ENCODE results near the gene SPOPL.

Gene SPOPL

GRCh38 chr2:138554123-138554522, 52.6 kb downstream of the SPOPL start:
- TF ChIP-seq EGR1 (IDR thresholded peaks at IDR 0.05) (no peak), CEBPB (IDR thresholded peaks at IDR 0.05) (no peak), TCF12 (IDR thresholded peaks at IDR 0.05; ENCODE audit: low read depth) (no peak), REST (IDR thresholded peaks at IDR 0.05; ENCODE audit: low read depth) (no peak), EP300 (IDR thresholded peaks at IDR 0.05; ENCODE audit: borderline replicate concordance) (no peak), TEAD4 (IDR thresholded peaks at IDR 0.05) (no peak), RAD21 (IDR thresholded peaks at IDR 0.05; ENCODE audit: low read depth) (no peak), NFIC (IDR thresholded peaks at IDR 0.05) (no peak), FOXM1 (IDR thresholded peaks at IDR 0.05; ENCODE audit: borderline replicate concordance, low read depth) (no peak), USF1 (IDR thresholded peaks at IDR 0.05) (no peak), TAF1 (IDR thresholded peaks at IDR 0.05; ENCODE audit: low read depth) (no peak), CREB1 (IDR thresholded peaks at IDR 0.05; ENCODE audit: low read depth) (no peak), YY1 (IDR thresholded peaks at IDR 0.05; ENCODE audit: low read depth) (no peak), MAX (IDR thresholded peaks at IDR 0.05) (no peak), ZBTB7A (IDR thresholded peaks at IDR 0.05; ENCODE audit: low read depth) (no peak)

- TF ChIP-seq TEAD4 (IDR thresholded peaks at IDR 0.05), result no peak
- no peak for TF ChIP-seq EP300 (IDR thresholded peaks at IDR 0.05; ENCODE audit: borderline replicate concordance)
- no peak for TF ChIP-seq FOXM1 (IDR thresholded peaks at IDR 0.05; ENCODE audit: borderline replicate concordance, low read depth)
- no peak for TF ChIP-seq ZBTB7A (IDR thresholded peaks at IDR 0.05; ENCODE audit: low read depth)
- no peak for TF ChIP-seq CREB1 (IDR thresholded peaks at IDR 0.05; ENCODE audit: low read depth)
- no peak for TF ChIP-seq NFIC (IDR thresholded peaks at IDR 0.05)
- no peak for TF ChIP-seq USF1 (IDR thresholded peaks at IDR 0.05)
- TF ChIP-seq TAF1 (IDR thresholded peaks at IDR 0.05; ENCODE audit: low read depth), result no peak
- no peak for TF ChIP-seq REST (IDR thresholded peaks at IDR 0.05; ENCODE audit: low read depth)
- no peak for TF ChIP-seq MAX (IDR thresholded peaks at IDR 0.05)
Measured at GRCh38 chr2:138559641-138560040, 58.1 kb downstream of the SPOPL start.

GRCh38 chr2:138564586-138565229, 63.1 kb downstream of the SPOPL start:
- no peak for TF ChIP-seq TAF1 (IDR thresholded peaks at IDR 0.05; ENCODE audit: low read depth)

- TF ChIP-seq TAF1 (IDR thresholded peaks at IDR 0.05; ENCODE audit: low read depth) (no peak), TCF12 (IDR thresholded peaks at IDR 0.05; ENCODE audit: low read depth) (no peak), REST (IDR thresholded peaks at IDR 0.05; ENCODE audit: low read depth) (no peak), MAX (IDR thresholded peaks at IDR 0.05) (no peak), FOXM1 (IDR thresholded peaks at IDR 0.05; ENCODE audit: borderline replicate concordance, low read depth) (no peak), CREB1 (IDR thresholded peaks at IDR 0.05; ENCODE audit: low read depth) (no peak), YY1 (IDR thresholded peaks at IDR 0.05; ENCODE audit: low read depth) (no peak), CEBPB (IDR thresholded peaks at IDR 0.05) (no peak), RAD21 (IDR thresholded peaks at IDR 0.05; ENCODE audit: low read depth) (no peak), TEAD4 (IDR thresholded peaks at IDR 0.05) (no peak), EP300 (IDR thresholded peaks at IDR 0.05; ENCODE audit: borderline replicate concordance) (no peak), EGR1 (IDR thresholded peaks at IDR 0.05) (no peak)
Measured at GRCh38 chr2:138565230-138565598, 63.6 kb downstream of the SPOPL start.
